Loucy (cell line): ENCODE data around the gene NLGN1.

Source experiments
- CTCF ChIP-seq: fragments of 200-600 bp; sonication (generic); conservative IDR thresholded peaks from 2 replicates; pipeline ENCODE4 v1.5.1; 2014; ENCODE audit warnings: mild to moderate bottlenecking, antibody characterized with exemption, low read length
- EZH2phosphoT487 ChIP-seq: fragments of 200-600 bp; IDR thresholded peaks from 2 replicates; pipeline ENCODE4 v1.6.1; 2018; ENCODE audit warnings: antibody characterized with exemption, mild to moderate bottlenecking, moderate library complexity, borderline replicate concordance

GRCh38 chr3:174102866-174103265 lies 705.3 kb downstream of the NLGN1 start:
- TF ChIP-seq EZH2phosphoT487 (no peak), CTCF (no peak)
